Epithelial cell of prostate (primary cell): Measurements from ENCODE around the gene FFAR4.
"Not testable (repeated sequence)": the region's sequence is repeated elsewhere in the genome, so short reads cannot be mapped to it uniquely, and the experiment has no call there.

Source experiments
- DNase-seq: peaks from one replicate; pipeline ENCODE4 v3.0.0-alpha.2; 2011; ENCODE audit warnings: low read depth, low spot score
- H3K27ac ChIP-seq: fragments of 450-650 bp; 2 replicates; pipeline ENCODE4 v1.5.1; 2017; ENCODE audit warnings: mild to moderate bottlenecking

Gene FFAR4

GRCh38 chr10:93566435-93567276, at the start of gene FFAR4:
Gene FFAR4 (plus strand): TSS chr10:93566665. CDS start chr10:93566721, 56 bp downstream.
- H3K27ac ChIP-seq, result no peak within 1 kb of the TSS
- no peak for DNase-seq

DNA sequence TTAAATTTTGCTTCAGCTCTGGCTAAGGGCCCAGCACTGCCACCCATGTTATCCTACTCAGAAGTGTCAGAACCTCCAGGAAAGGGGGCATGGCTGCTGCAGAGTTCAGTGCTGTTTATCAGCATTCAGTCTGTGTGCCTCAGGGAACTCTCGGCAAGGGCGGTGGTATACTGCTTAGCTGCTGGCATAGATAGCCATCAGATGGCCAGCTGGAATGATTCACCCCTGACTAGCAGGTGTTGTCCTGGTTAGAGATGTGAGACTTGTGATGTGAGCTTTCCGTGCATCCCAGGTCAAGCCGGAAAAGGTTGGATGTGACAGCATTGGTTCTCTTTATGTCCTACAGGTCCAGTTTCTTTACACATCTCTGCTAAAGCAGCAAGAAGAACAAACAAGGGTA, 47.9 kb upstream of the FFAR4 start:
- no peak for DNase-seq
- no peak overlapping the region for H3K27ac ChIP-seq

DNA sequence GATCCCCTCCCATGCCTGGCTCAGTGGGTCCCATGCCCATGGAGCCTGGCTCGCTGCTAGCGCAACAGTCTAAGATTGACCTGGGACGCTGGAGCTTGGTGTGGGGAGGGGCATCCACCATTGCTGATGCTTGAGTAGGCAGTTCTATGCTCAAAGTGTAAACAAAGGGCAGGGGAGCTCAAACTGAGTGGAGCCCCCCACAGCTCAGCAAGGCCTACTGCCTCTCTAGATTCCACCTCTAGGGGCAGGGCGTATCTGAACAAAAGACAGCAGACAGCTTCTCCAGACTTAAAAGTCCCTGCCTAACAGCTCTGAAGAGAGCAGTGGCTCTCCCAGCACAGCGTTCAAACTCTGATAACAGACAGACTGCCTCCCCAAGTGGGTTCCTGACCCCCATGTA, 31.2 kb upstream of the FFAR4 start:
- DNase-seq, result no peak
- no peak overlapping the region for H3K27ac ChIP-seq

- not testable (repeated sequence) for DNase-seq, H3K27ac ChIP-seq
Measured at GRCh38 chr10:93540871-93541270, 25.6 kb upstream of the FFAR4 start.

DNA sequence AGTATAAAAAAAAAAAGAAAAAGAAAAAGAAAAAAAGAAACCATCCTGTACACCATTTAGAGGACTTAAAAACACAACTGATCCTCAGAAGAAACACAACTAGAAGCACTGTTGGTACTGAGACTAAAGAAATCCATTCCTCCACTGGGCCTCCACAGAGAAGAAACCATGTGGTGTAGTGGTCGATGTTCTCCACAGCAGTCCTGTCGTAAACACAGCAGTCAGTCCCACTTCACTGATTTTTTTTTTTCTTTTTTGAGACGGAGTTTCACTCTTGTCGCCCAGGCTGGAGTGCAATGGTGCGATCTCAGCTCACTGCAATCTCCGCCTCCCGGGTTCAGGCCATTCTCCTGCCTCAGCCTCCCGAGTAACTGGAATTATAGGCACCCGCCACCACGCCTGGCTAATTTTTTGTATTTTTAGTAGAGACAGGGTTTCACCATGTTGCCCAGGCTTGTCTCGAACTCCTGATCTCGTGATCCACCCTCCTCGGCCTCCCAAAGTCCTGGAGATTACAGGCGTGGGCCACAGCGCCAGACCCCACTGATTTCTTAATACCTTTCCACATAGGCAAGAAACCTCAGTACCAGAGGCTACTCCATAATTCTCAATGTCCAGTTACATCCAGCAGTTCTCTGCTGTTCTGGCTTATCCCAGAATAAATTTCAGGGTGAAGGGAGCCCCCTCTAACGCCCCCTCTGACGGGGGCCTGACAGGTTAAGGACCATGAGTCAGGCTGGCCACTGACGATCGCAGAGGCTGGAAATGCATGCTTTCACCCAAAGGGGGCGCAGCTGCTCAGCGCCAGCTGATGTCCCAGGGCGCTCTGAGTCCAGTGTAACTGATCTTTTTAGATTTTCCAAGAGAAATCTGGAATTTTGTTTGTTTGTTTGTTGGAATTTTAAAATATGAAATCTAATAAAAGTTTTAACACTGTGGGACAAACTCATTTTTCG, 24.8 kb upstream of the FFAR4 start:
- no peak for DNase-seq
- H3K27ac ChIP-seq, result no peak overlapping the region

DNA sequence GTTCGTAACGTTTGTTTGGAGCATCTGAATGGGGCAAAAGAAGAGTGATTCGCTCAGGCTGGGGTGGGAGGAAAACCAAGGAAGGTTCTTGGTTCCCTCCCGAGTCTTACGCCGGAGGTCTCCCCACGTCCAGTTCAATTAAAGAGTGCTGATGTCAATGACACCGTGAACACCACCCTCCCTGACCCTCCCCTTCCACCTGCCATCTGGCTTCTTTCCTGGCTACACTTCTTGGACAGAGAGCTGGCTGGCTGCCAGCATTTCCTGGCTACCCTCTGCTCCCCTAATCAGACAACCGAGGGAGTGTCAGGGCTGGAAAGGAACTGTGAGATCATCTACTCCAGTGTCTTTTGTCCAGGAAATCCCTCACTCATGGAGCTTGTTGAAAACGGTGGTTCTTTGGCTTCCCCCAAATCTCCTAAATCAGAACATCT, 24.1 kb upstream of the FFAR4 start:
- no peak overlapping the region for H3K27ac ChIP-seq
- DNase-seq, result no peak

DNA sequence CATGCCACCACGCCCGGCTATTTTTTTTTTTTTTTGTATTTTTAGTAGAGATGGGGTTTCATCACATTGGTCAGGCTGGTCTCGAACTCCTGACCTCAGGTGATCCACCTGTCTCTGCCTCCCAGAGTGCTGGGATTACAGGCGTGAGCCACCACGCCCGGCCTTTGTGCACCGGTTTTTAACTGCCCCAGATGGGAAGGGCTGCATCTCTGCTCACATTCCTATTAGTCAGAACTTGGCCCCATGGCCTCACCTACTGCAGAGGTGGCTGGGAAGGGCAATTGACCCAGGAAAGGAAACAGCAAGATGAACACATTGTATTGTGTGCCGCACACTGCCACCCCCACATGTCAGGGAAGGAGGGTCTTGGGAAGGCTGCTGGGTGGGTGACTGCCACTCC, 19.5 kb upstream of the FFAR4 start:
- DNase-seq, H3K27ac ChIP-seq: not testable (repeated sequence)

DNA sequence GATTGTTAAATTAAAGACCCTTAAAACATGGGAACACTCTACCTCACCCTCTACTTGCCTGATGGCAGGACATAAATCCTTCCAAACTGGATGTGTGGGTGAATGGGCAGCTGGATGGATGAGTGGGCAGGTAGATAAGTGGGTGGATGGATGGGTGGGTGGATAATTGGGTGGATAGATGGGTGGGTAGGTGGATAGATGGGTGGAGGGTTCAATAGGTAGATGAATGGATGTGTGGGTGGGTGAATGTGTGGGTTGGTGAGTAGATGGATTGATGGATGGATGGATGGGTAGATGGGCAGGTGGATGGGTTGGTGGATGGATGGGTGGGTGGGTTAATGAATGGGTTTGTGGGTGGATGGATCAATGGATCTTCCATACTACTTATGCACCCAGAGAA, 18.9 kb upstream of the FFAR4 start:
- no peak overlapping the region for H3K27ac ChIP-seq
- no peak for DNase-seq

GRCh38 chr10:93548376-93549071, 17.9 kb upstream of the FFAR4 start:
- H3K27ac ChIP-seq, result peak overlapping the region; percentile 47
- DNase-seq, result peak; percentile 27

DNA sequence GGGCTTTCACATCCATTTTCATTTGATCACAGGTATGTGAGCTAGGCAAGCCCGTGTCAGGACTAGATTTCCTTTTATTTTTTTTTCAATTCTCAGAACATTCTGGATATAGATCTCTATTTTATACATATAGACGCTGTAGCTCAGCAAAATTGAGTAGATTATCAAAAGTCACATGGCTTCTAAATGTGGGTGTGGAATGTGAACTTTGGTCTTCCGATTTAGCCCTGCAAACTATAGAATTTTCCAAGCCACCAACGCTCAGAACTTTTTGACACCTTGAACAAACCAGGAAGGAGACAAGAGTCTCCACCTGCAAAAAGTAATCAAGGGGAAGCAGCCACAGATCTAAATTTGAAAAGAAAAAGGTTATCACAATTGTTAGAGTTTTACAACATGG, 15.9 kb upstream of the FFAR4 start:
- H3K27ac ChIP-seq, result no peak overlapping the region
- DNase-seq, result no peak

DNA sequence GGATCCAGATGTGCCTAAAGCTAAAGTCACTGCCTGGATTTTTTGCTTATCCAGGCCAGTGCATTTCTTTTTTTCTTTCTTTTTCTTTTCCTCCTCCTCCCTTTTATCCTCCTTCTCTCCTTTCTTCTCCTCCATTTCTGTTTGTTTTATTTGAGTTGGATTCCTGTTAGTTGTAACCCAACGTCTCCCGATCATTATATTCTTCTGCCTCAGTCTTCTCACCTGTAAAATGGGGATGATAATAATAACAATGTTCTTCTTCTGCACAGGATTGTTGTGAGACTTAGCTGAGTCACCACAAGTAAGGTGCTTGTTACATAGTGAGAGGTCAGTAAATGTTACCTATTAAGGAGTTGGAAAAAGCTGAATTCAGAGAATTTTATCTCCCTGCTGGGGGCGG, 13.7 kb upstream of the FFAR4 start:
- DNase-seq, result no peak
- no peak overlapping the region for H3K27ac ChIP-seq

DNA sequence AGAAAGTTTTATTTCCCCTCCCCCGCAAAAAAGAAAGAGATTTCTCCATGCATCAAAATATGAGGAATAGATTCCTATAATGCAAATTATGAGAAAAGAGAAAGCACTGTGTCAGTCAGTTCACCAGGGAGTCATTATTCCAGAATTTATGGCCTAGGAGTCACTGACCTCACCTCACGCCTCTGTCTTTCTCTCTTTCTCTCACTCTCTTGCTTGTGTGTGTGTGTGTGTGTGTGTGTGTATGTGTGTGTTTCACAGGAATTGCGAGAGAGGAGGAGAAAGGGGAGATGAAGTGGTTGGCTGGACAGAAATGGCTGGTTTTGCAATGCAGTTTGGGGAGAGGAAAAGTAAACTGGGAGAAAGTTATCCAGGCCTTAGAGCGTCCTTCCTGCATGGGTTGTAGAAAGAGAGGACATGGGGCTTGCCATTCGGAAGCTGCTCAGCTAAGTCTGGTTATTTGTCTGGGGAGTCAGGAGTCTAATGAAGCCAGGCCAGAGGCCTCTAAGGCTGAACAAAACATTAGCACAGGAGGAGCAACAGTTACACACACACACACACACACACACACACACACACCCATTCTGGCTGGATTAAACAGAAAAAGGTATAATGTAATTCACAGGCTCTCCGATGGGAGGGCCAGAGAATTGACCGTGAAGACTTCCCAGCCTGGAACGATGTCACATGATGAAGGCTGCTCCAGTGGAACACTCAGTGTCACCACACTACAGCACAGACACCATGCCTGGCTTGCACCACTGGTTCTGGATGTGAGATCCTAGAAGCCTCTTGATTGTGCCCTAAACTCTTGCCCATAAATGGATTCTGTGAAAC, 12.8 kb upstream of the FFAR4 start:
- no peak for DNase-seq
- H3K27ac ChIP-seq, result no peak overlapping the region

GRCh38 chr10:93554316-93554663, 12.2 kb upstream of the FFAR4 start:
- no peak overlapping the region for H3K27ac ChIP-seq
- DNase-seq, result no peak

- no peak for DNase-seq
- H3K27ac ChIP-seq, result no peak overlapping the region
Measured at GRCh38 chr10:93554760-93555432, 11.6 kb upstream of the FFAR4 start.

DNA sequence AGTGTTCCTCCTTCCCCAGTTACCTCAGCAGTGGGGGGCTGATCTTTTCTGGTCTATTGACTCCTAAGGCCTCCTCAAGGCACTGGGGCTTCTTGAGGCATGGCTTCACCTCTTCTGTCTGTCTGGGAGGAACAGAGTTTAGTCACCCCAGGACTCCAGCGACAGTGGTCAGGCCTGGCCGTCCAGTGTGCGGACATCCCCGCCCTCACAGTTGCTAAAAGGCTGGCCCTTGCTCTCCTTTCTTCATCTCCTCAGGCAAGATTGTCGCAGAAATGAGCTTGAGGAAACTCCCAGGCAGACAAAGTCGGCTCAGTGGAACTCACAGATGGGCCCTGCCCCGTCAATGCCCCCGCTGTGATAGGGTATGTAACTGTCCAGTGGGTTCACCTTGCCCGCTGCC, 7.0 kb upstream of the FFAR4 start:
- DNase-seq, result no peak
- no peak overlapping the region for H3K27ac ChIP-seq

DNA sequence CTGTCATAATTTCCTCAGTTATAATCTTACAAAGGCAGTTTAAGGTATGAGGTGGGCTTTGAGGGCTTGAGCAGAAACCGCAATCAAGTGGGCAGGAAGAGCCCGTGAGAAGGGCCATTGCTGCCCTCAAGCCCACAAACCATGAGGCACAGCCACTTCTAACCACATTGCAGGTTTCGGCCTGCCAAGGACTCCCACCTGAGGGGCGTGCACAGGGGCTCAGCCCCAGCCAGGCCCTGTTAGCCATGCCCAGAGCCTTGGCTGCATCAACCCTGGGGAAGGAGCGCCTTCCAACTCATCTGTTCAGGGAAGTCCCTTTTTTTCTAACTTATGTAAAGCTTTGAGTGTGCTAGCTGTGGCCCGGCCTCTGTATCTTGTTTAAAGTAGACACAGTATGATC, 5.9 kb upstream of the FFAR4 start:
- no peak for DNase-seq
- H3K27ac ChIP-seq, result no peak overlapping the region

- H3K27ac ChIP-seq, result no peak overlapping the region
Measured at GRCh38 chr10:93565446-93565845, 1.0 kb upstream of the FFAR4 start.

DNA sequence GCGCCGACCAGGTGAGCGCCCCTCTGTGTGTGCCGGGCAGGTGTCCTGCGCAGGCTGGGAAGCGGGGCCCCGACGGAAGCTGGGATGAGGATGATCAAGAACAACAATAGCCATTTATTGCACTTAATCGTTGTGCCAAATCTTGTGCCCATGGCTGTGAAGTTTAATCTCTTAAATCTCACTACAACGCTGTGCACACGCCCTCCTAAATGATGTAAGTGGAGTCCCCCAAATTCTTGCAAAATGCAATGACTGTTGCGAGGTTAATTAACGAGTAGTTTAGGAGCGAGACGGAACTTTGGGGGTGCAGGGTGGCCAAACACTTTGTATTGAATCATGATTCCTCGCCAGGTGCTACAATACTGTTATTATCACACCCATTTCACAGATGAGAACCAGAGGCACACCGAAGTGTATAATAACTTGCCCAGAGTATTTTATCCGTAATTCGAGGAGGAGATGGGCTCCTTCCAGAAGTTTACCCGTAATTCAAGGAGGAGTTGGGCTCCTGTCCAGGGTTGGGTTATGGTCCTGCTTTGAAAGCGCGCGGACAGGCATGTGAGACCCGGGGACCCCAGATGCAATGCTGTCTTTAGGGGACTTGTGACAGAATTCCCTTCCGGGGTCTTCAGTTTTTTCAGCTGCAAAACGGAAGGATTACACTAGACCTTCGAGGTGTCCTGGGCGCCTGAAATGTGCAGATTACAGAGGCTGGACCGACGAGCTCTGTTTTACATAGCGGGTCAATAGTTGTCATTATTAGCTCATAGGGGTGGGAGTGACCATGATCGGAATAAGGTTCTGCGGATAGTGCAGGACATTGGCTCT, 1.0 kb downstream of the FFAR4 start:
- no peak for DNase-seq
- H3K27ac ChIP-seq, result no peak overlapping the region

More at GRCh38 chr10:93565446-93565845, 1.0 kb upstream of the FFAR4 start:
- no peak for DNase-seq

- H3K27ac ChIP-seq, result no peak overlapping the region
- DNase-seq, result no peak
Measured at GRCh38 chr10:93568105-93568390, 1.6 kb downstream of the FFAR4 start.
